HL-60/S4 (cell line): ENCODE measurements around the gene KCNH5.

Source experiments
- in situ Hi-C: fragments of 300-500 bp; cut with MboI; formaldehyde crosslinking; loops from 2 replicates; pipeline ENCODE4 v1.14.3; 2022; ENCODE audit warnings: low sequenced_read_pairs

KCNH5 gene

GRCh38 chr14:63009495-63009894, 35.8 kb downstream of the KCNH5 start:
- in situ Hi-C loops, result no loop called here

GRCh38 chr14:63006531-63006930, 38.7 kb downstream of the KCNH5 start:
- in situ Hi-C loops, result no loop called here

DNA sequence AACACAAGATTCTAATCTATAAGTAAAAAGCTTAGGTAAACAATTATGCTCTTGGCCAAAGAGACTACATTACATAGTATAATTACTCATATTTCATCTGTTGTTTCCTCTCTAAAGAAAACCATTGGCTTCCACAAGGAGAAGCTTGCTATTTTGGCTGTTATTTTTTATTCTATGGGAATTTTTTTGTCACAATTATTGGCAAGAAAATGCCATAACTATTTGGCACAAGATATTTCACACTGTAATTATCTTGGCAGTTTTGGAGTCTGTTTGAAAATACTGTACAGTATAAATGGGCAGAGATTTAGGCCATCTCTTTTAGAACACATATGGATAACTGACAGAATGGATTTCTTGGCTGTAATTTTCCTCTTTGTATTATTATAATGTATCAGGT, 51.2 kb downstream of the KCNH5 start:
- in situ Hi-C loops, result no loop called here

GRCh38 chr14:62988967-62989366, 56.3 kb downstream of the KCNH5 start:
- in situ Hi-C loops, result no loop called here

GRCh38 chr14:62983821-62984220, 61.4 kb downstream of the KCNH5 start:
- in situ Hi-C loops, result no loop called here

DNA sequence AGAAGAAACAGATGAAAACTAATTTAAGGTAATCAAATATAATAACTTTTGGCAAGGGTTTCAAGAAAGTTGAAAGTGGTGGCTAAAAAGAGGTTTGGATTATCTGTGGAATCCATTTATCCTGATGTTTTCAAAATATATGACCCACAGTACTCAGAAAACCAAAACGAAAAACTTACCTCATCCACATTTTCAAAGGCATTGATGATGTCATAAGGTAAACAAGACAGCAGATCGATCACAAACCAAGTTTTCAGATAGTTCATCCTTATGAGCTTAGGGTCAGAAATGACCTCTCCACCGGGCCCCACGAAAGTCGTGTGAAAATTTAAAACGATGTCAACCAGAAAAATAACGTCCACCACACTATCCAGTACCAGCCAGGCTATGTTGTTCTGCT, 64.6 kb downstream of the KCNH5 start:
- in situ Hi-C loops, result no loop called here

- in situ Hi-C loops, result no loop called here
These were observed 87.7 kb downstream of the KCNH5 start for GRCh38 chr14:62957562-62957961.

DNA sequence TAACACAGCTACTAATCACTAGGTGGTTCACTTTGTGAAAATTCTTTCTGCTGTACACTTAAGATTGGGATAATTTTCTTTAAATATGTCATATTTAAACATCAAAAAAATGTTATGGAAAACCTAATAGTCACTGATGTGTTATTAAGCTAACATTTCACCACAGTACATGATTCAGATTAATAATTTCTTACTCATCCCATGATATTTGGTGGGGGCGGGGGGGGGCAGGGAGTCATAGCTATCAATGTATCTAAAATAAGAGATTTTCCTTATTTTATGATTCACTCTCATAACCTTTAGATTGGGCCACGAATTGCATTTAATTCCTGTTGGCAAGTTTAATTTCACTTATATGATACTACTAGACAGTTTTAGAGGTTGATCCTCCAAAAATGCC, 88.8 kb downstream of the KCNH5 start:
- in situ Hi-C loops, result no loop called here

- in situ Hi-C loops, result no loop called here
These were observed 91.1 kb downstream of the KCNH5 start for GRCh38 chr14:62954165-62954564.

DNA sequence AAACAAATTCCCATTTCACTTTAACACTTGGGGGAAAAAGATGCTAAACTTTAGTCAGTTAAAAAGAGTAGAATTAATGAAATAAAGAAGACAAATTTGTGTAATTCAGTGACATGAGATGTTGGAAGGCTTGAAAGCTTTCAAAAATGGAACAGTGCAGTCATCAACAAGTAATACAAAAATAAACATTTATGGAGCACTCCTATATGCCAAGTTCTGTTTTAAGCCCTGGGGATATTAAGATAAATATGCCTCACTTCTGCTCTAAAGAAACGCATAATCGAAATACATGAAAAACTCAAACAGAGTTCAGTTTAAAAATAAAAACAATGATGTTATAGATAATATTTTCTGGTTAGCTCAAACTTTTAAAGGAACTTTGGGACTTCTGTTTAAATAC, 93.0 kb downstream of the KCNH5 start:
- in situ Hi-C loops, result no loop called here

DNA sequence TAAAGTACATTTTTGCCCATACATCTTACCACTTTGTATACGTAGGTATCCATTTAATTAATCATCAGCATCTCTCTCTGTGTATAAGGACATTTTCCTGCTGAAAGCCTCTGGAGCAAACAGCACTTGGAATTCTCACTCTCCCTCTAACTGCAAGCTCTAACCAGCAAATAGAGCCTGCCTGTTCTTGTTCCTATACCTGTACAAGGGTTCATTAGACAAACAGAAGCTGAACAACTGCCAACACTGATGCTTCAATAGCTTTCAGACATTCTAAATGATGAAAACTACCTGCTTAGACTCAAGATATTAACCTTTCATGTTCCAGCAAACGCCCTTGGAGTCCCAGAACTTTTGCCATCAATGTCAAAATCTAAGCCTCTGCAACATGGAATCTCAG, 98.0 kb downstream of the KCNH5 start:
- in situ Hi-C loops, result no loop called here

DNA sequence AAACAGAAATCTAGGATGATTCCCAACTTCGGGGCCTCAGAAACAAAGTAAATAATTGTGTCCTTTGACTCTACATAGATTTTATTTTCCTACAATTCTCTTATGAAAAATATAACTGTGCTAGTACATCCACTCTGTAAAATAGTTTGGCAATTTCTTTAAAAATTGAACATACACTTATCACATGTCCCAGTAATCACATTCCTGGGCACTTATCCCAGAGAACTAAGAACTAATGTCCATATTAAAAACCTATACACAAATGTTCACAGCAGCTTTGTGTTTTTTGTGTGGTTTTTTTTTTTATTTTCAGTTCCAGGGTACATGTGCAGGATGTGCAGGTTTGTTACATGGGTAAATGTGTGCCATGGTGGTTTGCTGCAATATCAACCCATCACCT, 99.0 kb downstream of the KCNH5 start:
- in situ Hi-C loops, result no loop called here

- in situ Hi-C loops, result no loop called here
These were observed 102.1 kb downstream of the KCNH5 start for GRCh38 chr14:62943202-62943601.

DNA sequence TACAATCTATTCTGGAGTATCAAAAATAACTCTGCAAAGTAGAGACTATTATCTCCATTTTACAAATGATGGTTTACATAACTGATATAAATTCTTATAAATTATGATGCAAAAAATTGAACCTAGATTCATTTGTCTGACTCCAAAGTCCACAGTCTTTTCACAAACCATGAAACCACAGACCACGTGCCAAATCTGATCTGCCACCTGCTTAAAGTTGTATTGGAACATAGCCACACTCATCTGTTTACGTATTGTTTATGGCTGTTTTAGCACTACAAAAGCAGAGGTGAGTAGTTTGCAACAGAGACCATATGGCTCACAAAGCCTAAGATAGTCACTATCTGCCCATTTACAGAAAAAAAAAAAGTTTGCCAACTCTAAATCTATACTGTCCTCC, 105.3 kb downstream of the KCNH5 start:
- in situ Hi-C loops, result no loop called here

- in situ Hi-C loops, result no loop called here
These were observed 106.5 kb downstream of the KCNH5 start for GRCh38 chr14:62938778-62939177.

DNA sequence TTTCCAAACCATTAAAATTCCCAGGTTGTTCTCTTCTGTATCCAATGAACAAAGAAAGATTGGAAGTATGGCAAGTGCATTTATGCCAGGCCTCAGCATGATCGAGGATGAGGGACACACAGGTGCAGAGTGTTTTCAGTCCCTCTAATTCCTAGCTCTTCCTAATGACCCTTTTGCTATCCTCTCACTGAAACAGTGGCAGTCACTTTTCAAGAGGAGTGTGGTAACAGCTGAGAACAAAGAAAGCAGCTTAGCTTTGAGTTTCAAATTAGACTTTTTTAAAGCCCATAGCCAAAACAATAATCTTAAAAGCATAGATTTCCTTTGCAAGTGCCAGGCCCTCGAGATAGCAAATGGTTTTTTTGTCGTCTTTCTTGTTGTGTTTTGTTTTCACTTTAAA, 110.8 kb downstream of the KCNH5 start:
- in situ Hi-C loops, result no loop called here

GRCh38 chr14:62921466-62921865, 123.8 kb downstream of the KCNH5 start:
- in situ Hi-C loops, result no loop called here

DNA sequence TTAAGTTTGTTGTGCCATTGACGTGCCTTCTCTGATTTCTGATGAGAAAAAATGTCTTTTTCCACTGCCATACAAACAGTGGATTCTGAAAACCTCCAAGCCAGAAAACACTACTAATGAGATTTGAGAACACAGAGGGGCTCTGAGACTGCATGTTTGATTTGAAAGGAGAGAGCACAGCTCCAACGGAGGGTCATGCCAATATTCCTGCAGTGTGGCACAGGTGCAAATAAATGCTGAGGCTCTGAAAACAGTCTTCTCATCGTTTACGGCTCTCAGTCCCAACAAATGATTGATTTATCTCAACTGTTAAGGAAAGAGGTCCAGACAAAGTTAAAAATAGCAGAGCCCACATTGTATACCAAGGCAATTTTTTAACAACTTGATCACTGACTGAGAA, 128.7 kb downstream of the KCNH5 start:
- in situ Hi-C loops, result no loop called here

GRCh38 chr14:62914873-62915272, 130.4 kb downstream of the KCNH5 start:
- in situ Hi-C loops, result no loop called here

- in situ Hi-C loops, result no loop called here
These were observed 131.2 kb downstream of the KCNH5 start for GRCh38 chr14:62914025-62914424.

GRCh38 chr14:62908506-62908905, 136.8 kb downstream of the KCNH5 start:
- in situ Hi-C loops, result no loop called here

DNA sequence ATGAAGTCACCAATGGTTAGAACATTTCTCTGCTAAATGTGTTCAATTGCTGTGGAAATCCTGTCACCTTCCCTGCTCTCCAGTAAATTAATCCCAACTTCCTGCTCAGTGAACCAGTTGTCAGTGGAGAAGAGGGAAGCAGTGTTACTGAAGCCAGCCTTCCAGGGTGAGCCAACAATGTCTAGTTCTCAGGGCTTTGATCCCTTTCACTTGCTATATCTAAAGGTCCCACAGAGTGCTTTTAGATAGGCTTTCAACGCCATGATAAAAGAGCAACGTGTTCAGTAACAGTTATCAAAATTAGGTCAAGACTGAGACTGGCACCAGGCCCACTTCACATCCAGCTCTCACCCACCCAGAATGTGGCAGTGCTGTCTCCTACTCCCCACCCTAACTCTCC, 139.7 kb downstream of the KCNH5 start:
- in situ Hi-C loops, result no loop called here

DNA sequence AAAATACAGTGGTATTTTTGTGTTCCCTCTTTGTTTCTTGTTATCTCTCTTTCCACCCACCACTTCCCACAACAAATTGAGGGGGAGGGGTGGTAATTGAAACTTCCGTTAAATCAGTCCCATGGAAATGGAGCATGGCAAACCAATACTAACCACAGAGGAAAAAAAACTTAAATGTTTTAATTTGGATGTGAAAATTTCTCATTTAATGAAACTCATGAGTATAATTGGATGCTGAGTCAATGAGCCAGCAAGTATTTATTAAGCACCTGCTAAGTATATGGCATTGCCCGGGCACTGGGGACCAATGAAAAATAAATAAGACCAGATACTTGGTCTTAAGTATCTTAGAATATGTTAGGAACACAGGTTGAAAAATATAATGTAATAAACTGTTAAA, 147.5 kb downstream of the KCNH5 start:
- in situ Hi-C loops, result no loop called here

DNA sequence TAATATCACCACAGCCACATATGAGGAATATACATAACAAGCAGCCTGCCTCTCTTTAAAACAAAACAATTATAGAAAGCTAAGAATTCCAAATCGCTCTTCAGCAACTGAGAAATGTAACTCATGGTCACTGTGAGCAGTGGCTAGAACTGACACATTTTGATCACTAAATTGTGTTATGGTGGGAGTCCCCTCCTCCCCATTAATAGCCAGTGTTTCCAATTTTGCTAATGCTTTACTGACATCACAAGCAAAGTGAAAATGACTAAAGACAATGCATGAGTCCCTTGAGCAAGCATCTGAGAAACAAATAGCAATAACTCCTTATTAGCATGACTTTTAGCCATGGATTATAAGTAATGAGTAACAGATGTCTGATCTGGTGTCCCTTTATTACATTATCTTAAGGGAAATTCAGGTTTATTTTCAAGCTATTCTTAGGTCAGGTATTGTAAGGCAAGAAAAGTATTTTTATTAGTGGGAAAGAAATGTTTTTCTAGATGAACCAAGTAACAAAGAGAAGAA, 148.3 kb downstream of the KCNH5 start:
- in situ Hi-C loops, result no loop called here
